Epithelial cell of proximal tubule (primary cell): Measurements from ENCODE around the gene SYT10. TPM values are rescaled to one million over a fixed set of nuclear protein-coding genes. Genes with fewer than 3 reads are reported as not detected.
A peak's percentile ranks its signal among the peaks of the same experiment; 100 is the strongest.

Experiments used
- DNase-seq: peaks from one replicate; pipeline ENCODE4 v3.0.0-alpha.2; 2011; ENCODE audit warnings: low read depth
- H3K4me3 ChIP-seq: 2 replicates; pipeline ENCODE4 v1.5.1; 2011; ENCODE audit warnings: low read depth, mild to moderate bottlenecking, low read length
- CTCF ChIP-seq: conservative IDR thresholded peaks from 2 replicates; pipeline ENCODE4 v1.5.1; 2012; ENCODE audit warnings: low read depth, mild to moderate bottlenecking, low read length
- total RNA-seq: library from RNA; depleted of rRNA; stranded (reverse); fragments of >200 nt; gene quantifications from 2 replicates; pipeline ENCODE4 v1.2.3, GENCODE V29; 2015

The SYT10 gene
- total RNA-seq = not detected in 2 replicates

GRCh38 chr12:33439587-33440011 lies at the start of gene SYT10:
Gene SYT10 (minus strand): TSS chr12:33439819. CDS start chr12:33439522, 297 bp downstream.
- H3K4me3 ChIP-seq = peak within 1 kb of the TSS; percentile 59
- no peak for TF ChIP-seq CTCF
- no peak for DNase-seq

GRCh38 chr12:33488036-33488435 lies 48.4 kb upstream of the SYT10 start:
- no peak for TF ChIP-seq CTCF
- H3K4me3 ChIP-seq = no peak overlapping the region
- DNase-seq = peak; percentile 7

GRCh38 chr12:33486058-33486457 lies 46.4 kb upstream of the SYT10 start:
- TF ChIP-seq CTCF = no peak
- no peak overlapping the region for H3K4me3 ChIP-seq
- no peak for DNase-seq

GRCh38 chr12:33484161-33484560 lies 44.5 kb upstream of the SYT10 start:
- H3K4me3 ChIP-seq = no peak overlapping the region
- TF ChIP-seq CTCF = no peak
- no peak for DNase-seq

GRCh38 chr12:33480366-33480765 lies 40.7 kb upstream of the SYT10 start:
- DNase-seq = no peak
- H3K4me3 ChIP-seq = no peak overlapping the region
- TF ChIP-seq CTCF = no peak

- no peak overlapping the region for H3K4me3 ChIP-seq
- no peak for DNase-seq
- TF ChIP-seq CTCF = no peak
These were observed 36.4 kb upstream of the SYT10 start for GRCh38 chr12:33476058-33476457.

- H3K4me3 ChIP-seq = no peak overlapping the region
- no peak for DNase-seq
- no peak for TF ChIP-seq CTCF
These were observed 32.7 kb upstream of the SYT10 start for GRCh38 chr12:33472299-33472698.
